Stomach (tissue), 4 donors: ENCODE data around the gene LMF2.
A peak's percentile ranks its signal among the peaks of the same experiment; 100 is the strongest.

Experiments
- EP300 ChIP-seq: sonication (generic); formaldehyde crosslinking; IDR thresholded peaks from one replicate; pipeline ENCODE4 v1.6.1; 2017; ENCODE audit warnings: antibody characterized with exemption
- POLR2A ChIP-seq, 4 donors: fragments of 450-650 bp; IDR thresholded peaks; one replicate each; pipeline ENCODE4 v1.6.1; 2016; ENCODE audit warnings: antibody characterized with exemption in 4 of 4, control low read depth in 2 of 4, mild to moderate bottlenecking in 1 of 4, moderate library complexity in 1 of 4
- POLR2AphosphoS5 ChIP-seq, 3 donors: sonication (generic); formaldehyde crosslinking; IDR thresholded peaks; one replicate each; pipeline ENCODE4 v1.6.1; 2016; ENCODE audit warnings: antibody characterized with exemption in 3 of 3
- TF ChIP-seq, protein P1 (sequence below), 7 experiments: fragments of 450-650 bp in 4 of 7; fragments of 200-600 bp in 3 of 7; sonication (generic) in 3 of 7; IDR thresholded peaks; one replicate each; pipeline ENCODE4 v1.5.1; 2016 to 2019; ENCODE audit warnings: antibody characterized with exemption in 7 of 7, control low read depth in 2 of 7, mild to moderate bottlenecking in 1 of 7

DNA sequence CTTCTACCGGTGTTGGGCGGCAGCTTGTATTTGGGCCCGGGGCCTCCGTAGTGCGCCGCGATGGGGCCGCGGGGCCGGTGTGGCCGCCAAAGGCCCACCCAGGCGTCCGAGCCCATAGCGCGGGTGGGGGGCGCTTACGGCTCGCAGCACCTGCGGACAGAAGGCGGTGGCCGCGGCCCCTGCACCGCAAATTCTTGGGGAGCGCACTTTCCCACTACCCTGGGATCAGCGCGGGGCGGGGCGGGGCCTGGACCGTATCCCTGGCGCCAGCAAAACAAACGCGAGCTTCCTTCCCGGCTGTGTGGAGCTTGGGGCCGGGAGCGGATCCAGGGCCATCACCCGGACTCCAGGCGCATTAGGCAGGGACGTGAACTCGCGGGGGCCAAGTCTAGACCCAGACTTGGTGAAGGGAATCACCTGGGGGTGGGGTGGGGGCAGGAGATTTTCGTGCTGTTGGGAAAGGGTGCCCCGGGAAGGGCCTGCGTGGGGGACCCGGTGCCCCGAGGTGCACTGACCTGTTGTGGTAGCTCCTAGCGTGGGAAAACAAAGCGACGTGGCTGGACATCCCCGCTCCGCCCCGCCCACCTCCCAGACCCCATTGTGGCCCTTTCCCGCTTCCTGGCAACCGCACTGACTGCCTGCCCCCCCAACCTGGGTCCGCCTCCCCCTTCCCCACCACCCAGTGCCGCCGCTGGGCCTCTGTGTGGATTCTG lies 24.6 kb upstream of the LMF2 start:
- TF ChIP-seq POLR2A (IDR thresholded peaks at IDR 0.05) (no peak), POLR2AphosphoS5 (IDR thresholded peaks at IDR 0.05) (peak in 2 of 3 donors; percentile 72 to 75), EP300 (no peak)
- TF ChIP-seq, protein P1, sequence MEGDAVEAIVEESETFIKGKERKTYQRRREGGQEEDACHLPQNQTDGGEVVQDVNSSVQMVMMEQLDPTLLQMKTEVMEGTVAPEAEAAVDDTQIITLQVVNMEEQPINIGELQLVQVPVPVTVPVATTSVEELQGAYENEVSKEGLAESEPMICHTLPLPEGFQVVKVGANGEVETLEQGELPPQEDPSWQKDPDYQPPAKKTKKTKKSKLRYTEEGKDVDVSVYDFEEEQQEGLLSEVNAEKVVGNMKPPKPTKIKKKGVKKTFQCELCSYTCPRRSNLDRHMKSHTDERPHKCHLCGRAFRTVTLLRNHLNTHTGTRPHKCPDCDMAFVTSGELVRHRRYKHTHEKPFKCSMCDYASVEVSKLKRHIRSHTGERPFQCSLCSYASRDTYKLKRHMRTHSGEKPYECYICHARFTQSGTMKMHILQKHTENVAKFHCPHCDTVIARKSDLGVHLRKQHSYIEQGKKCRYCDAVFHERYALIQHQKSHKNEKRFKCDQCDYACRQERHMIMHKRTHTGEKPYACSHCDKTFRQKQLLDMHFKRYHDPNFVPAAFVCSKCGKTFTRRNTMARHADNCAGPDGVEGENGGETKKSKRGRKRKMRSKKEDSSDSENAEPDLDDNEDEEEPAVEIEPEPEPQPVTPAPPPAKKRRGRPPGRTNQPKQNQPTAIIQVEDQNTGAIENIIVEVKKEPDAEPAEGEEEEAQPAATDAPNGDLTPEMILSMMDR (IDR thresholded peaks at IDR 0.05), result no peak
